ENCODE results near the gene SRGAP2C.
"Not testable (repeated sequence)": the region's sequence is repeated elsewhere in the genome, so short reads cannot be mapped to it uniquely, and the experiment has no call there.

- TF ChIP-seq SKIL (CRISPR knock-in tag; IDR thresholded peaks at IDR 0.05; ENCODE audit: borderline replicate concordance); HDAC2 (CRISPR knock-in tag; IDR thresholded peaks at IDR 0.05): not testable (repeated sequence)
These were observed 33.5 kb upstream of the SRGAP2C start for GRCh38 chr1:121151294-121151693.
